Upper lobe of left lung (tissue), 6 donors: ENCODE data around the gene IFNGR1. TPM values are rescaled to one million over a fixed set of nuclear protein-coding genes. Genes with fewer than 3 reads are reported as not detected.
"Not testable (repeated sequence)": the region's sequence is repeated elsewhere in the genome, so short reads cannot be mapped to it uniquely, and the experiment has no call there.

Source experiments
- ATAC-seq, 2 donors: fragments of 200-7000 bp; cut with Tn5 transposase; one replicate each; pipeline ENCODE4 v1.9.1; 2022; ENCODE audit warnings: mild to moderate bottlenecking in 2 of 2, moderate library complexity in 2 of 2; ENCODE audit not compliant: low FRiP score in 2 of 2
- DNase-seq, 2 donors: peaks; one replicate each; pipeline ENCODE4 v3.0.0-alpha.2; 2019 to 2020
- H3K27ac ChIP-seq, 4 donors: fragments of 200-600 bp; sonication (generic); one replicate each; pipeline ENCODE4 v1.5.1; 2016 to 2019
- H3K27me3 ChIP-seq, 4 donors: fragments of 200-600 bp; sonication (generic); one replicate each; pipeline ENCODE4 v1.5.1; 2017 to 2019
- H3K36me3 ChIP-seq, 4 donors: fragments of 200-600 bp; sonication (generic); one replicate each; pipeline ENCODE4 v1.5.1; 2016 to 2019
- H3K4me1 ChIP-seq, 4 donors: fragments of 200-600 bp; sonication (generic); one replicate each; pipeline ENCODE4 v1.5.1; 2018 to 2019
- H3K4me3 ChIP-seq, 4 donors: fragments of 200-600 bp; sonication (generic); one replicate each; pipeline ENCODE4 v1.5.1; 2017 to 2019; ENCODE audit warnings: mild to moderate bottlenecking in 2 of 4, moderate library complexity in 1 of 4
- H3K9me3 ChIP-seq, 4 donors: fragments of 200-600 bp; sonication (generic); one replicate each; pipeline ENCODE4 v1.5.1; 2018 to 2019
- CTCF ChIP-seq, 6 experiments: fragments of 450-650 bp in 4 of 6; fragments of 200-600 bp in 2 of 6; sonication (generic) in 2 of 6; IDR thresholded peaks; one replicate each; pipeline ENCODE4 v1.5.1; 2016 to 2019; ENCODE audit warnings: antibody characterized with exemption in 6 of 6
- EP300 ChIP-seq, 4 donors: sonication (generic); formaldehyde crosslinking; IDR thresholded peaks; one replicate each; pipeline ENCODE4 v1.5.1; 2017; ENCODE audit warnings: antibody characterized with exemption in 4 of 4, control low read depth in 2 of 4
- POLR2A ChIP-seq, 4 donors: fragments of 450-650 bp; IDR thresholded peaks; one replicate each; pipeline ENCODE4 v1.5.1; 2016 to 2017; ENCODE audit warnings: antibody characterized with exemption in 4 of 4, mild to moderate bottlenecking in 2 of 4
- POLR2AphosphoS5 ChIP-seq, 2 donors: sonication (generic); formaldehyde crosslinking; IDR thresholded peaks; one replicate each; pipeline ENCODE4 v1.5.1; 2017; ENCODE audit warnings: antibody characterized with exemption in 2 of 2
- WGBS, 2 donors: methylation state at CpG; one replicate each; pipeline ENCODE4 v1.1.5; 2017 to 2018; 5-methylcytosine and 5-hydroxymethylcytosine counted together
- total RNA-seq, 6 donors: library from RNA; depleted of rRNA in 4 of 6; stranded (reverse); fragments of >200 nt in 4 of 6; gene quantifications; one replicate each; pipeline versions ENCODE4 v1.1.0 to v1.2.1, GENCODE V29; 2016 to 2021
- donor health status: DM: no; HTN: no; CAD: no; lungs with moderate emphysema.
- donor health status: DM: no; HTN: yes; CAD: no; lungs with severe emphysema.

Gene IFNGR1
- total RNA-seq, 6 donors from 2014 or later, result 94.0 to 216 (median 183) TPM

- H3K27me3 ChIP-seq, result no peaks in the 10 kb centered on the region
- peak in 1 of 4 donors; percentile 25 for TF ChIP-seq EP300 (IDR thresholded peaks at IDR 0.05)
- TF ChIP-seq POLR2AphosphoS5 (IDR thresholded peaks at IDR 0.05), result peak; percentile 37 to 70
- no peak for TF ChIP-seq CTCF (IDR thresholded peaks at IDR 0.05)
- 57 to 82% methylated on average over 3 of the region's 3 CpGs for WGBS, 2 donors
- no peak overlapping the region for H3K4me3 ChIP-seq
- H3K27ac ChIP-seq, result peak overlapping the region in 2 of 4 donors; percentile 12 to 36
- H3K4me1 ChIP-seq, result peaks cover 25 to 41% (median 38%) of the 10 kb centered on the region in 4 donors
- ATAC-seq, result peak in 1 of 2 donors; percentile 66
- peaks cover 0 to 16% (median 11%) of the 10 kb centered on the region in 4 donors for H3K9me3 ChIP-seq
- H3K36me3 ChIP-seq, result no peaks in the 10 kb centered on the region
- DNase-seq, result peak in 1 of 2 donors; percentile 81
Observed at GRCh38 chr6:137258170-137258569, 39.0 kb upstream of the IFNGR1 start.

GRCh38 chr6:137256350-137257103, 37.3 kb upstream of the IFNGR1 start:
- H3K4me3 ChIP-seq, result no peak overlapping the region
- DNase-seq, result no peak
- H3K4me1 ChIP-seq, result peaks cover 14 to 26% (median 21%) of the 10 kb centered on the region in 4 donors
- TF ChIP-seq EP300 (IDR thresholded peaks at IDR 0.05) (no peak), CTCF (IDR thresholded peaks at IDR 0.05) (no peak), POLR2AphosphoS5 (IDR thresholded peaks at IDR 0.05) (no peak), POLR2A (IDR thresholded peaks at IDR 0.05) (no peak)
- WGBS, 2 donors, result 82 to 90% methylated on average over 1 of the region's 1 CpG
- H3K27me3 ChIP-seq, result no peaks in the 10 kb centered on the region
- peak overlapping the region in 1 of 4 donors; percentile 12 for H3K27ac ChIP-seq
- no peaks in the 10 kb centered on the region for H3K36me3 ChIP-seq
- peaks cover 0 to 16% (median 11%) of the 10 kb centered on the region in 4 donors for H3K9me3 ChIP-seq
- no peak for ATAC-seq

- no peak overlapping the region for H3K27ac ChIP-seq
- no peaks in the 10 kb centered on the region for H3K36me3 ChIP-seq
- H3K4me1 ChIP-seq, result peaks cover 0 to 12% (median 5%) of the 10 kb centered on the region in 4 donors
- peaks cover 0 to 16% (median 11%) of the 10 kb centered on the region in 4 donors for H3K9me3 ChIP-seq
- H3K27me3 ChIP-seq, result no peaks in the 10 kb centered on the region
- 83% methylated on average over 1 of the region's 1 CpG; no CpG with 5 or more reads in 1 of the 2 donors for WGBS, 2 donors
- ATAC-seq (no peak), DNase-seq (no peak)
- TF ChIP-seq CTCF (IDR thresholded peaks at IDR 0.05) (no peak), POLR2A (IDR thresholded peaks at IDR 0.05) (no peak), POLR2AphosphoS5 (IDR thresholded peaks at IDR 0.05) (no peak), EP300 (IDR thresholded peaks at IDR 0.05) (no peak)
- no peak overlapping the region for H3K4me3 ChIP-seq
Observed at GRCh38 chr6:137254966-137255365, 35.8 kb upstream of the IFNGR1 start.

GRCh38 chr6:137254430-137254829, 35.2 kb upstream of the IFNGR1 start:
- ATAC-seq, DNase-seq, H3K27me3 ChIP-seq, H3K4me1 ChIP-seq, H3K27ac ChIP-seq, H3K4me3 ChIP-seq, H3K36me3 ChIP-seq: not testable (repeated sequence)
- WGBS, 2 donors, result 74 to 96% methylated on average over 2 of the region's 2 CpGs
- H3K9me3 ChIP-seq, result peaks cover 0 to 16% (median 11%) of the 10 kb centered on the region in 4 donors

GRCh38 chr6:137248702-137249101, 29.5 kb upstream of the IFNGR1 start:
- 63 to 68% methylated on average over 4 of the region's 4 CpGs for WGBS, 2 donors
- TF ChIP-seq POLR2A (IDR thresholded peaks at IDR 0.05) (no peak), EP300 (IDR thresholded peaks at IDR 0.05) (no peak), POLR2AphosphoS5 (IDR thresholded peaks at IDR 0.05) (no peak), CTCF (IDR thresholded peaks at IDR 0.05) (no peak)
- Histone ChIP-seq H3K9me3 (peaks cover 0 to 2% (median 0%) of the 10 kb centered on the region in 4 donors), H3K36me3 (no peaks in the 10 kb centered on the region), H3K27ac (peak overlapping the region in 3 of 4 donors; percentile 17 to 37 (median 27)), H3K4me3 (no peak overlapping the region), H3K4me1 (peaks cover 0 to 4% (median 0%) of the 10 kb centered on the region in 4 donors), H3K27me3 (no peaks in the 10 kb centered on the region)
- ATAC-seq (peak in 1 of 2 donors; percentile 78), DNase-seq (peak in 1 of 2 donors; percentile 54)
